Neuronal stem cell (in vitro differentiated cells): Measurements from ENCODE around the gene AGO4.
"Not testable (repeated sequence)": the region's sequence is repeated elsewhere in the genome, so short reads cannot be mapped to it uniquely, and the experiment has no call there.

ENCODE experiments used
- DNase-seq: peaks from one replicate; pipeline ENCODE4 v3.0.0-alpha.2; 2013; ENCODE audit warnings: low spot score
- H2AFZ ChIP-seq: one replicate; pipeline ENCODE4 v1.6.1; 2013; ENCODE audit warnings: mild to moderate bottlenecking, low read length, inconsistent platforms
- H2AK5ac ChIP-seq: 2 replicates; pipeline ENCODE4 v1.6.1; 2013; ENCODE audit warnings: low read depth, mild to moderate bottlenecking, inconsistent platforms, low read length, moderate library complexity, mixed read lengths
- H2BK120ac ChIP-seq: 2 replicates; pipeline ENCODE4 v1.6.1; 2013; ENCODE audit warnings: low read depth, mild to moderate bottlenecking, inconsistent platforms, low read length, moderate library complexity, mixed read lengths
- H2BK12ac ChIP-seq: one replicate; pipeline ENCODE4 v1.6.1; 2013; ENCODE audit warnings: low read length, inconsistent platforms
- H2BK15ac ChIP-seq: 2 replicates; pipeline ENCODE4 v1.6.1; 2013; ENCODE audit warnings: mild to moderate bottlenecking, low read length, inconsistent platforms, mixed read lengths
- H2BK5ac ChIP-seq: one replicate; pipeline ENCODE4 v1.6.1; 2013; ENCODE audit warnings: inconsistent platforms, mild to moderate bottlenecking, low read length, moderate library complexity
- H3K14ac ChIP-seq: one replicate; pipeline ENCODE4 v1.6.1; 2013; ENCODE audit warnings: low read length, inconsistent platforms
- H3K18ac ChIP-seq: 2 replicates; pipeline ENCODE4 v1.6.1; 2013; ENCODE audit warnings: low read length, inconsistent platforms
- H3K23ac ChIP-seq: 2 replicates; pipeline ENCODE4 v1.6.1; 2013; ENCODE audit warnings: low read depth, mild to moderate bottlenecking, mixed read lengths, low read length, inconsistent platforms; ENCODE audit not compliant: poor library complexity
- H3K27ac ChIP-seq: replicated peaks from 3 replicates; pipeline ENCODE4 v1.5.1; 2013; ENCODE audit warnings: low read length, inconsistent platforms
- H3K27me3 ChIP-seq, 3 experiments: 2 replicates each; pipeline ENCODE4 v1.6.1; 2013; ENCODE audit warnings: low read length in 3 of 3, mild to moderate bottlenecking in 2 of 3, inconsistent platforms in 1 of 3, low read depth in 1 of 3, mixed read lengths in 1 of 3, moderate library complexity in 1 of 3; ENCODE audit not compliant: control insufficient read depth in 3 of 3, insufficient read depth in 3 of 3
- H3K36me3 ChIP-seq, 2 donors: replicated peaks in 1 of 2; 2 replicates each; pipeline ENCODE4 v1.6.1; 2013; ENCODE audit warnings: low read length in 2 of 2; ENCODE audit not compliant: control insufficient read depth in 2 of 2, insufficient read depth in 2 of 2
- H3K4ac ChIP-seq: 2 replicates; pipeline ENCODE4 v1.6.1; 2013; ENCODE audit warnings: inconsistent platforms, mild to moderate bottlenecking, low read length, moderate library complexity
- H3K4me1 ChIP-seq, 2 donors: 1 replicate in 1 of 2; 2 replicates in 1 of 2; pipeline ENCODE4 v1.6.1; 2013; ENCODE audit warnings: low read length in 2 of 2, low read depth in 1 of 2; ENCODE audit not compliant: control insufficient read depth in 2 of 2, insufficient read depth in 1 of 2
- H3K4me2 ChIP-seq: one replicate; pipeline ENCODE4 v1.6.1; 2013; ENCODE audit warnings: mild to moderate bottlenecking, low read length, inconsistent platforms; ENCODE audit not compliant: insufficient read depth, poor library complexity, severe bottlenecking
- H3K4me3 ChIP-seq, 2 donors: 2 replicates each; pipeline ENCODE4 v1.5.1; 2013; ENCODE audit warnings: low read length in 2 of 2, mild to moderate bottlenecking in 2 of 2, inconsistent platforms in 1 of 2, moderate library complexity in 1 of 2
- H3K79me1 ChIP-seq: one replicate; pipeline ENCODE4 v1.6.1; 2013; ENCODE audit warnings: low read depth, mild to moderate bottlenecking, inconsistent platforms, low read length, moderate library complexity
- H3K9ac ChIP-seq: one replicate; pipeline ENCODE4 v1.6.1; 2013; ENCODE audit warnings: mild to moderate bottlenecking, low read depth, low read length, inconsistent platforms; ENCODE audit not compliant: poor library complexity
- H3K9me3 ChIP-seq, 2 donors: replicated peaks in 1 of 2; 2 replicates each; pipeline versions ENCODE3 to v1.6.1; 2013; ENCODE audit warnings: low read length in 2 of 2, mild to moderate bottlenecking in 2 of 2, inconsistent platforms in 1 of 2, low read depth in 1 of 2, mixed read lengths in 1 of 2, moderate library complexity in 1 of 2; ENCODE audit not compliant: control insufficient read depth in 2 of 2, insufficient read depth in 1 of 2
- H4K8ac ChIP-seq: one replicate; pipeline ENCODE4 v1.6.1; 2013; ENCODE audit warnings: low read depth, mild to moderate bottlenecking, inconsistent platforms, low read length, moderate library complexity
- H4K91ac ChIP-seq: one replicate; pipeline ENCODE4 v1.6.1; 2013; ENCODE audit warnings: low read length, low read depth, mild to moderate bottlenecking, inconsistent platforms; ENCODE audit not compliant: poor library complexity
- WGBS, 2 donors: extraction: QIAGEN DNeasy Blood & Tissue Kit; methylation state at CpG; one replicate each; pipeline ENCODE4 v1.1.7; 2013; ENCODE audit warnings: missing lambda C conversion rate in 2 of 2, mixed read lengths in 1 of 2; ENCODE audit not compliant: insufficient read length in 2 of 2, insufficient replicate concordance in 1 of 2; ENCODE audit errors: extremely low coverage in 2 of 2; 5-methylcytosine and 5-hydroxymethylcytosine counted together

Gene AGO4

DNA sequence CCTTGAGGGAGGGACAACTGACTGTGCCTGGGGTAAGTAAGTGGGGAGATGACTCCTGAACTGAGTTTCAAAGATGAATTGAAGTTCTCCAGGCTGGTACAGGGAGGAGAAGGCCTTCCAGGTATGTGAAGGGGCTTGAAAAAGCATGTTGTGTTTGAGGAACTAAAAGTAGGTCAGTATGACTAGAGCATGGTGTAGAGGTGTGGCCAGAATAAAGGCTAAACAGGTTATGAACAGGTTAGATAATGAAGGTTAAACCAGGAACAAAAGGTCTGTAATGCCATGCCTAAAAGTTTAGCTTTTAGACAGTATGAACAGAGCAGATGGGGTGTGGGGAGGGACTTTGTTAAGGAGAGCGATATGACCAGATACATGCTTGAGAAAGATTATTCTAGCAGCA lies 30.7 kb upstream of the AGO4 start:
- no peak overlapping the region for H3K4me2 ChIP-seq
- H3K23ac ChIP-seq, result no peak overlapping the region
- no peak overlapping the region for H2BK15ac ChIP-seq
- WGBS, 2 donors, result no CpG with 5 or more reads among the region's 1 CpG
- H3K4ac ChIP-seq, result no peak overlapping the region
- H4K8ac ChIP-seq, result no peak overlapping the region
- H2BK120ac ChIP-seq, result no peak overlapping the region
- no peaks in the 10 kb centered on the region for H3K4me1 ChIP-seq
- H2AFZ ChIP-seq, result no peak overlapping the region
- H3K9ac ChIP-seq, result no peak overlapping the region
- H2BK5ac ChIP-seq, result no peak overlapping the region
- no peak overlapping the region for H2BK12ac ChIP-seq
- no peak overlapping the region for H3K18ac ChIP-seq
- H3K27me3 ChIP-seq, result peaks cover 0 to 3% (median 0%) of the 10 kb centered on the region in 3 experiments
- no peak overlapping the region for H3K27ac ChIP-seq
- H4K91ac ChIP-seq, result no peak overlapping the region
- no peak overlapping the region for H3K14ac ChIP-seq
- no peaks in the 10 kb centered on the region for H3K79me1 ChIP-seq
- no peaks in the 10 kb centered on the region for H3K9me3 ChIP-seq
- H3K4me3 ChIP-seq, result no peak overlapping the region
- DNase-seq, result no peak
- H3K36me3 ChIP-seq, result no peaks in the 10 kb centered on the region
- no peak overlapping the region for H2AK5ac ChIP-seq

DNA sequence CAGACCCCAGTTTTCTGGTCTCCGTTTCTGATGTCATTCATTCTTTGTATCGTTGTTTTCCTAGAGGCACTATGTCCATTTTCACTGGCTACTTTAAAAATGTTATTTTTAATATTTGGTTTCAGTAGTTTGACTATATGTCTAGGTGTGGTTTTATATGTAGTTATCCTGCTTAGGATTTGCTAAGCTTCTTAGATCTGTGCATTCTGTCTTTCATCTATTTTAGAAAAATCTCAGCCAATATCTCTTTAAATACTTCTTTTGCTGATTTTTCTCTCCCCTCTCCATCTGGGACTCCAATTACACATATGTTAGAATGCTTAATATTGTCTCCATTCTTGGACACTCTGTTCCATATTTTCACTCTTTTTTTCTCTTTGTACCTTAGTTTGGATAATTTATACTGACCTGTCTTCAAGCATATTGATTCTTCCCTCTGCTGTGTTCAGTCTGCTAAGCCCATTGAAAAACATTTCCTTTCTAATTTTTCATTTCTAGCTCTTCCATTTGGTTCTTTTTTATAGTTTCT lies 24.7 kb upstream of the AGO4 start:
- Histone ChIP-seq H3K18ac (no peak overlapping the region), H3K27me3 (no peaks in the 10 kb centered on the region), H2BK15ac (no peak overlapping the region), H3K4me1 (no peaks in the 10 kb centered on the region), H2BK120ac (no peak overlapping the region), H2AFZ (no peak overlapping the region), H3K14ac (no peak overlapping the region), H3K9ac (no peak overlapping the region), H2BK5ac (no peak overlapping the region), H3K36me3 (no peaks in the 10 kb centered on the region), H3K4ac (no peak overlapping the region), H3K4me3 (no peak overlapping the region), H3K4me2 (no peak overlapping the region), H3K79me1 (peaks cover 1% of the 10 kb centered on the region), H3K23ac (no peak overlapping the region), H4K8ac (no peak overlapping the region), H3K27ac (no peak overlapping the region), H2AK5ac (no peak overlapping the region), H4K91ac (no peak overlapping the region), H3K9me3 (no peaks in the 10 kb centered on the region), H2BK12ac (no peak overlapping the region)
- no CpG with 5 or more reads among the region's 2 CpGs for WGBS, 2 donors
- DNase-seq, result no peak

GRCh38 chr1:35784364-35784763 lies 23.5 kb upstream of the AGO4 start:
- H3K4me2 ChIP-seq, DNase-seq, H2BK12ac ChIP-seq, H3K4me3 ChIP-seq, H3K36me3 ChIP-seq, H2AFZ ChIP-seq, H3K27ac ChIP-seq, H3K79me1 ChIP-seq, H3K9me3 ChIP-seq, H3K4ac ChIP-seq, H4K91ac ChIP-seq, H3K27me3 ChIP-seq, H3K4me1 ChIP-seq, H2BK15ac ChIP-seq, H4K8ac ChIP-seq, H2BK120ac ChIP-seq, H3K14ac ChIP-seq, H2BK5ac ChIP-seq, H3K18ac ChIP-seq, H2AK5ac ChIP-seq, H3K23ac ChIP-seq, H3K9ac ChIP-seq: not testable (repeated sequence)
- WGBS, 2 donors, result no CpG with 5 or more reads among the region's 8 CpGs

DNA sequence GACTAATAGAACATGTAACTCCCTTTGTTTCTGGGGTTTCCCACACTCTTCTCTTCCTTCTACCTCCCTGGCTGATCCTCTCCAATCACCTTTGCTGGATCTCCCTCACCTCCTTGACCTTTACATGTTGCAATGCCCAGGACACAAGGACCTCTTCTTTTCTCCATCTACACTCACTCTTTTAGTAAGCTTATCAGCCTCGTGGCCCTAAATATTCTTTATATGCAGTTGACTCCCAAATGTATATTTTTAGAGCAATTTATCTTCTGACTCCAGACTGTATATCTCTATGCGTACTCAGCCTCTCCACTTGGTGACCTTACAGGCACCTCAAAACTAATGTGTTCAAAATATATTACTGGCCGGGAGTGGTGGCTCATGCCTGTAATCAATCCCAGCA lies 19.7 kb upstream of the AGO4 start:
- no peak overlapping the region for H3K18ac ChIP-seq
- no peak overlapping the region for H3K14ac ChIP-seq
- H3K9me3 ChIP-seq, result no peaks in the 10 kb centered on the region
- no peak overlapping the region for H3K4ac ChIP-seq
- no CpG with 5 or more reads among the region's 3 CpGs for WGBS, 2 donors
- H2BK15ac ChIP-seq, result no peak overlapping the region
- no peak overlapping the region for H4K91ac ChIP-seq
- no peak overlapping the region for H3K4me3 ChIP-seq
- no peak overlapping the region for H2BK120ac ChIP-seq
- no peak for DNase-seq
- no peaks in the 10 kb centered on the region for H3K36me3 ChIP-seq
- no peak overlapping the region for H2AK5ac ChIP-seq
- H3K79me1 ChIP-seq, result peaks cover 3% of the 10 kb centered on the region
- H2AFZ ChIP-seq, result no peak overlapping the region
- H4K8ac ChIP-seq, result no peak overlapping the region
- no peaks in the 10 kb centered on the region for H3K27me3 ChIP-seq
- no peak overlapping the region for H3K4me2 ChIP-seq
- no peak overlapping the region for H2BK12ac ChIP-seq
- H3K23ac ChIP-seq, result no peak overlapping the region
- H2BK5ac ChIP-seq, result no peak overlapping the region
- H3K27ac ChIP-seq, result no peak overlapping the region
- no peak overlapping the region for H3K9ac ChIP-seq
- no peaks in the 10 kb centered on the region for H3K4me1 ChIP-seq
